Measurements from ENCODE around the gene PPP2R5C.

Gene PPP2R5C

GRCh38 chr14:101909371-101910096, 148.0 kb downstream of the PPP2R5C start:
- no peak for TF ChIP-seq POLR2AphosphoS5 (IDR thresholded peaks at IDR 0.05; ENCODE audit: low read depth, low read length)
- no peak for TF ChIP-seq SPI1 (IDR thresholded peaks at IDR 0.05; ENCODE audit: low read depth, low read length)
- no peak for TF ChIP-seq POU2F2 (IDR thresholded peaks at IDR 0.05; ENCODE audit: low read depth, low read length)
- no peak for TF ChIP-seq TAF1 (IDR thresholded peaks at IDR 0.05; ENCODE audit: low read depth, low read length)
- no peak for TF ChIP-seq POLR2A (IDR thresholded peaks at IDR 0.05; ENCODE audit: low read depth, low read length)
- no peak for TF ChIP-seq PAX5 (IDR thresholded peaks at IDR 0.05; ENCODE audit: insufficient read depth, low read length, severe bottlenecking)
- no peak for FAIRE-seq
- no peak for DNase-seq (ENCODE audit: insufficient read length, low spot score)

GRCh38 chr14:101912841-101913240, 151.3 kb downstream of the PPP2R5C start:
- TF ChIP-seq SPI1 (IDR thresholded peaks at IDR 0.05; ENCODE audit: low read depth, low read length) (no peak), PAX5 (IDR thresholded peaks at IDR 0.05; ENCODE audit: insufficient read depth, low read length, severe bottlenecking) (no peak), POU2F2 (IDR thresholded peaks at IDR 0.05; ENCODE audit: low read depth, low read length) (no peak), POLR2A (IDR thresholded peaks at IDR 0.05; ENCODE audit: low read depth, low read length) (no peak), TAF1 (IDR thresholded peaks at IDR 0.05; ENCODE audit: low read depth, low read length) (no peak), POLR2AphosphoS5 (IDR thresholded peaks at IDR 0.05; ENCODE audit: low read depth, low read length) (no peak)
- DNase-seq (ENCODE audit: insufficient read length, low spot score) (no peak), FAIRE-seq (no peak)

DNA sequence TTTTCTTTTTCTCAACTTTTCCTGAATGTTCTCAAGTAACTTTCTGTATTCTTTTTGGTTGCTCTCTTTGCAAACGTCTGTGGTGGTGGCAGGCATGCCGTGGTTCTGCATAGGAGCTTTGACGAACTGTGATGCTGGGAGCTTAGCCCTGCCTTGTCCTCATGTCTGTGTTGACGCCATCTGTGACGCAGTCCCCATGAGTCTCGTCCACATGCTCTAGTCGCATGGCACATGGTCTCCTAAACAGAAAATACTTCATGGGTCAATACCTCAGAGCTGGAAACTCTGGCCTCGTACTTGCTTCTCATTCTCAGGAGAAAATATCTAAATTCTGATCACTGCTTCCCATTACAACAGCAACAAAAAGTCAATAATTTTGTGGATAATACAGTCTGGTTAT, 152.6 kb downstream of the PPP2R5C start:
- FAIRE-seq (no peak), DNase-seq (ENCODE audit: insufficient read length, low spot score) (no peak)
- TF ChIP-seq POLR2AphosphoS5 (IDR thresholded peaks at IDR 0.05; ENCODE audit: low read depth, low read length), result no peak
- no peak for TF ChIP-seq POU2F2 (IDR thresholded peaks at IDR 0.05; ENCODE audit: low read depth, low read length)
- no peak for TF ChIP-seq TAF1 (IDR thresholded peaks at IDR 0.05; ENCODE audit: low read depth, low read length)
- no peak for TF ChIP-seq POLR2A (IDR thresholded peaks at IDR 0.05; ENCODE audit: low read depth, low read length)
- no peak for TF ChIP-seq SPI1 (IDR thresholded peaks at IDR 0.05; ENCODE audit: low read depth, low read length)
- no peak for TF ChIP-seq PAX5 (IDR thresholded peaks at IDR 0.05; ENCODE audit: insufficient read depth, low read length, severe bottlenecking)

DNA sequence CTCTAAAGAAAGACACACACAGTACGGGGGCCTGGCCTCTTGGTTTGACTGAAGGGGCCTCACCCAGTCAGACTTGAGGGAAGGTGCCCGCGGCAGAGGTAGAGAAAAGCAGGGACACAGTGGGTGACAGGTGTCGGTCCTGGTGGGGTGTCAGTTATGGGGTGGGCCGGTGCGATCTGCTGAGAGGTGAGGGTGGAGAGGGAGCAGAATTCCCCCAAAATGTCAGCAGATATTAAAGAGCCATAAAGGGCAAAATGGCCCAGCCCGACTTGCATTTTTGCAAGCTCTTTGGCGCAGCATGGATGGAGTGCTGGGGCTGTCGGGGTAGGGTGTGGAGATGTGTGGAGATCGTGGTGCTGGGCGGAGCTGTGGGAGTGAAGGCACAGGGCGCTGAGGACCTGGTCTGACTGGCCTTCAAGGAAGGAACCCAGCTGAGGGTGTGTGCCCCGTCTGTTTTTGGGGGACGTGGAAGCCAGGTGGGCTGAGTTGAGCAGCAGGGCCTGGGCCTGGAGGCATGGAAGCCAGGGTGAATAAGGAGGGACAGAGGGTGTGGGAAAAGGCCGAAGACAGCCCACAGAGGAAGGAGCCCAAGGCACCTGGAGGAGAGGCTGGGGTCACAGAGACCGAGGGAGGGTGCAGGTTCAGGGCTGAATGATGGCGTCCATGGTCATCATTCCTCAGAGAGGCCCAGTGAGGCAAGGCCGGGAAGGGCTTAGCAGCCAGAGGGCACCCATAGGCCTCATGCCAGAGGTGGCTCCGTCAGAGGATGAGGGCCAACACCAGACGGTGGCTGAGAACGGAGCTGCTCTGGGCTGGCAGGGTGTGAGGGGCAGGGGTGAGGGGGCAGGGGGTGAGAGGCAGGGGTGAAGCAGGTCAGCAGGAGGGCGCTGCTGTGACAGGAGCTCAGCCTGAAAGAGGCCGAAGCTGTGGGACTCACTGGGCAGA, 154.6 kb downstream of the PPP2R5C start:
- no peak for TF ChIP-seq POLR2A (IDR thresholded peaks at IDR 0.05; ENCODE audit: low read depth, low read length)
- TF ChIP-seq TAF1 (IDR thresholded peaks at IDR 0.05; ENCODE audit: low read depth, low read length), result no peak
- TF ChIP-seq POLR2AphosphoS5 (IDR thresholded peaks at IDR 0.05; ENCODE audit: low read depth, low read length), result no peak
- TF ChIP-seq SPI1 (IDR thresholded peaks at IDR 0.05; ENCODE audit: low read depth, low read length), result no peak
- no peak for TF ChIP-seq POU2F2 (IDR thresholded peaks at IDR 0.05; ENCODE audit: low read depth, low read length)
- no peak for TF ChIP-seq PAX5 (IDR thresholded peaks at IDR 0.05; ENCODE audit: insufficient read depth, low read length, severe bottlenecking)
- DNase-seq (ENCODE audit: insufficient read length, low spot score), result no peak
- FAIRE-seq, result no peak

DNA sequence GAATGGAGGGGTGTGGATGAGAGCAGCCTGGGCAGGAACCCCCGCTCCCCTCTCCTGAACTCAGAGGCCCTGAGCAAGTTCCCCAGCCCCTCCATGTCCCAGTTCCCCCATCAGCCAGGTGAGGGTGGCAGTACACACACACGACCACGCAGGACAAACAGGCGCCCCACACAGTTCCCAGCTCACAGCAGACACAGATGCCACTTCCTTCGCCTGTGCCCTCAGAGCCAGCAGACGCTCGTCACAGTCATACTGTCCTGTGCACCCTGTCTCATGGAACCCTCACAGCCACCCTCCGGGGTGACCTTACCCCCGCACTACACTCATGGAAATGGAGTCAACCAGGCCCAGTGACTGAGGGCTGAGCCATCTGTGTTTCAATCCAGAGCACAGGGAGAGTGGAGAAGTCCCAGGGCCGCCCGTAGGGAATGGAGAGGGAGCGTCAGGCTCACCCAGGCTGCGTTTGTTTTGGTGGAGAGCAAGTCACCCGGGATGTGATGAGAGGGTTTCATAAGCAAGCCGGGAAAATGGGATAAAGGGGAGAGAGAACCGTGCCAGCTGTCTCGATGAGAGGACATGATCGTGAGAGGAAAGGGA, 155.4 kb downstream of the PPP2R5C start:
- DNase-seq (ENCODE audit: insufficient read length, low spot score), result no peak
- TF ChIP-seq POU2F2 (IDR thresholded peaks at IDR 0.05; ENCODE audit: low read depth, low read length), result no peak
- no peak for FAIRE-seq

GRCh38 chr14:101917413-101918017, 156.0 kb downstream of the PPP2R5C start:
- no peak for TF ChIP-seq POLR2A (IDR thresholded peaks at IDR 0.05; ENCODE audit: low read depth, low read length)
- no peak for TF ChIP-seq POLR2AphosphoS5 (IDR thresholded peaks at IDR 0.05; ENCODE audit: low read depth, low read length)
- no peak for TF ChIP-seq SPI1 (IDR thresholded peaks at IDR 0.05; ENCODE audit: low read depth, low read length)
- no peak for TF ChIP-seq POU2F2 (IDR thresholded peaks at IDR 0.05; ENCODE audit: low read depth, low read length)
- no peak for TF ChIP-seq TAF1 (IDR thresholded peaks at IDR 0.05; ENCODE audit: low read depth, low read length)
- no peak for DNase-seq (ENCODE audit: insufficient read length, low spot score)
- no peak for FAIRE-seq

DNA sequence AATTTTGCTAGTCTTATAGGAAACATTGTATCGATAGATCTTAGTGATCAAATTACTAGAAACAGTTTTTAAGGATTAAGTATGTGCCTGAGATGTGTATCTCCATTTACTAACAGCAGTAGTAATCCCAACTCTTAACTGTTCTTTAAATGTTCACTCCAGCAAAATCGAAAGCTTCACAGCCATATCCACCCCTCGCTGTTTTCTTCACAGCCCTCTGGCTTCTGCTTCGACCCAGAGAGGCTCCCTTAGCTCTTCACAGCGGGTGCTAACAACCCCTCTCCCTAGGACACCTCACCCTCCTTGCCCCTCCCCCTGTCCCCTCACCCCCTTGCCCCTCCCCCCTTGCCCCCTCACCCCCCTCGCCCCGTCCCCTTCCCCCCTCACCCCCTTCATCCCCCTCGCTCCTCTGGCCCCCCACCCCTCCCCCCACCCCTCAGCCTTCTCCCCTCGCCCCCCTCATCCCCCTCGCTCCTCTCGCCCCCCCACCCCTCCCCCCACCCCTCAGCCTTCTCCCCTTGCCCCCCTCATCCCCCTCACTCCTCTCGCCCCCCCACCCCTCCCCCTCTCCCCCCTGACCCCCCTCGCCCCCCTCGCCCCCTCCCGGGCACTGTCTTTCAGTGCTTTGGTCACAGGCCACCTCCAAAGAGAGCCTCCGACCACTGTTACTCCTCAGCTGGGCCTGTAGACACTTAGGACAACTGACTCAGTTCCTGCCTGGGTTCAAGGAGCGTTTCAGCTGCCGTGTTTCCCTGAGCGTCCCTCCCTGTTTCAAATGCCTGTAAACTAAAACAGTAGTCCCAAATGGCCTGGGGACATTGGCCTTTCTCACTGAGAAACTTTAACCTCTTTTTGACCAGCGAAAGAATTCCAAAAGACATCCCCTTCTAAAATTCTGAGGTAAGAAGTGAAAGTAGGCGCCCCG, 156.8 kb downstream of the PPP2R5C start:
- TF ChIP-seq TAF1 (IDR thresholded peaks at IDR 0.05; ENCODE audit: low read depth, low read length) (no peak), POLR2A (IDR thresholded peaks at IDR 0.05; ENCODE audit: low read depth, low read length) (no peak), POU2F2 (IDR thresholded peaks at IDR 0.05; ENCODE audit: low read depth, low read length) (no peak), SPI1 (IDR thresholded peaks at IDR 0.05; ENCODE audit: low read depth, low read length) (no peak), POLR2AphosphoS5 (IDR thresholded peaks at IDR 0.05; ENCODE audit: low read depth, low read length) (no peak), PAX5 (IDR thresholded peaks at IDR 0.05; ENCODE audit: insufficient read depth, low read length, severe bottlenecking) (no peak)
- FAIRE-seq (no peak), DNase-seq (ENCODE audit: insufficient read length, low spot score) (no peak)

DNA sequence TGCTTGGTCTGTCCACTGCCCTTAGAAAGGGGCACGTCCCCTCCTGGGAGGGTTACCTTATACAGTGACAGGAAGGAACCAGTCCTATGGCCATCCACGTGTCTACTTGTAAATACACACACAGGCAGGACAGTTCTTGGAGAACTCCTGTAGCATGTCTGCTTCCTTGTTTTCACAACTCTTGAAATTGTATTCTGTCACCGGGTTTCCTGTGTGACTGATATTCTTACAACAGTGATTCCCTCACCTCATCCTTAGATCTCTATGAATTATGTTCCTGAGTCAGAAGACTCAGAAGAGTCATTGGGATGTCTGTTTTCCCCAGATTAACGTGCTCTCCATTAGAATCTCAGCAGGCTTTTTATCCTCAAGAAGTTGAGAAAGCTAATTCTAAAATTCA, 158.8 kb downstream of the PPP2R5C start:
- TF ChIP-seq TAF1 (IDR thresholded peaks at IDR 0.05; ENCODE audit: low read depth, low read length) (no peak), PAX5 (IDR thresholded peaks at IDR 0.05; ENCODE audit: insufficient read depth, low read length, severe bottlenecking) (no peak), POLR2AphosphoS5 (IDR thresholded peaks at IDR 0.05; ENCODE audit: low read depth, low read length) (no peak), POU2F2 (IDR thresholded peaks at IDR 0.05; ENCODE audit: low read depth, low read length) (no peak), SPI1 (IDR thresholded peaks at IDR 0.05; ENCODE audit: low read depth, low read length) (no peak), POLR2A (IDR thresholded peaks at IDR 0.05; ENCODE audit: low read depth, low read length) (no peak)
- FAIRE-seq (no peak), DNase-seq (ENCODE audit: insufficient read length, low spot score) (no peak)
